Fibroblast of lung (primary cell): ENCODE results near the gene CNOT3.

Experiments
- CTCF ChIP-seq, 2 donors: IDR thresholded peaks in 1 of 2; conservative IDR thresholded peaks in 1 of 2; 1 replicate in 1 of 2; 2 replicates in 1 of 2; pipeline ENCODE4 v1.5.1; 2011 to 2012; ENCODE audit warnings: low read length in 2 of 2, control low read depth in 1 of 2, inconsistent platforms in 1 of 2, low read depth in 1 of 2, mild to moderate bottlenecking in 1 of 2
- EZH2 ChIP-seq: IDR thresholded peaks from 2 replicates; pipeline ENCODE4 v1.5.1; 2012; ENCODE audit warnings: low read length, control low read depth, mild to moderate bottlenecking; ENCODE audit errors: missing control alignments

GRCh38 chr19:54124393-54124792 is 13.2 kb upstream of the CNOT3 start:
- no peak for TF ChIP-seq CTCF (conservative IDR thresholded peaks at IDR 0.05 in 1 of 2, IDR thresholded peaks at IDR 0.05 in 1 of 2; ENCODE audit: low read depth in 1 of 2, low read length in 2 of 2)
- no peak for TF ChIP-seq EZH2
